ENCODE measurements around the gene ACOT7. TPM values are rescaled to one million over a fixed set of nuclear protein-coding genes. Genes with fewer than 3 reads are reported as not detected.

The ACOT7 gene
- total and polyA plus RNA-seq, 2 of the 13 experiments (the other 11 are each of a cell fraction or from before 2014, with no cell fraction given): 33.0 to 55.8 TPM

DNA sequence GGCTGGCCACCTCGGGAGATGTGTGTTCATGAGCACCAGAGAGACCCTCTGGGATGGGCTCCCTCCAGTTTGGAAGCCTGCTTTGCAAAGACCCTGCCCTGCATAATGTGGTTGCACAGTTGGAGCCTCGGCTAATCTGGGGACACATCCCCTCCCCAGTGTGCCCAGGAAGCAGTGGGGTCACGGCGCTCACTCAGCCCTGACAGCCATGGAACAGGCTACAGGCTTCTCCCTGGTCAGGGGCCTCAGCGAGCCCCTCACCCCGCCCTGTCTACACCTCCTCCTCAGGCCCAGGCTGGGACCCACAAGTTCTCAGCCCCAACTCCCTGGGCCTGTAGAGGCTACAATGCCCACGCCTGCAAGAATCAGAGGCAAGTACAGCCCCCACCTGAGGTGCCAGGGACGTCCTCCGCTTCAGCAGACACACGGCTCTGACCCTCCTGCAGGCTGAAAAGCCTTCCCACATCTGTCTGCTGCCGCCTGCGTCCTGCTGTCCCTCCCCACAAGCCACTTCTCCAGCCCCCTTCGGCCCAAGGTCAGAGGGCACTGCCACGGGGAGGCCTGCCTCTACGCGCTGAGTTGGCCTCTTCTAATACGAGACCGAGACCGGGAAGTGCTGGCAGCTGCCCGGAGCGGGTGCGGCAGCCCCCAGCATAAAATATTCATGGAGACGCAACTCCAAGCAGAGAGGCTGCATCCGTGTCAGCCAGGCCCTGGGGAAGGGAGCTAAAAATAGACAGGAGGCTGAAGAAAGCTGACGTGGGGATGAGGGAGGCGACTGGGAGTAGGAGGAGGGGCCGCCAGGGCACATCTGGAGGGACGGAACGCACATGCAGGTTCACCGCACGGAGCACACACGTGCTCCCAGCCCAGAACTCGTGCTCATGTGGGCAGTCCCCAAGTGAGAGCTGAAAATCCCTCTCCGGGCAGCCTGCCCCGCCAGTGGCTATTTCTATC is 117.5 kb downstream of the ACOT7 start:
- H3K79me2 ChIP-seq (ENCODE audit: insufficient read depth, low read length): no peaks in the 10 kb centered on the region
- intact Hi-C loops (cut with micrococcal nuclease; ENCODE audit: unreplicated experiment): no loop called here
- peaks cover 3 to 6% of the 10 kb centered on the region in 2 experiments; a peak in 2 of 5 replicates for H3K36me3 ChIP-seq (replicated peaks in 1 of 2; ENCODE audit: control insufficient read depth in 1 of 2, insufficient read depth in 2 of 2, low read length in 2 of 2)
- no peak overlapping the region for H3K4me3 ChIP-seq (replicated peaks in 1 of 3; ENCODE audit: insufficient read depth in 1 of 3, low read depth in 2 of 3, low read length in 3 of 3)
- H4K20me1 ChIP-seq (ENCODE audit: insufficient read depth, low read length): no peaks in the 10 kb centered on the region
- FAIRE-seq (no peak), ATAC-seq (no peak), DNase-seq (ENCODE audit: low spot score) (no peak)
- TF ChIP-seq ZFP36L2 (CRISPR knock-in tag; IDR thresholded peaks at IDR 0.05): no peak
- no peak for TF ChIP-seq RAD21 (CRISPR knock-in tag; IDR thresholded peaks at IDR 0.05)
- no peak for TF ChIP-seq KLF9 (CRISPR knock-in tag; IDR thresholded peaks at IDR 0.05; ENCODE audit: low read depth)
- no peak for TF ChIP-seq ZNF382 (CRISPR knock-in tag; IDR thresholded peaks at IDR 0.05; ENCODE audit: borderline replicate concordance)
- TF ChIP-seq, protein P1, sequence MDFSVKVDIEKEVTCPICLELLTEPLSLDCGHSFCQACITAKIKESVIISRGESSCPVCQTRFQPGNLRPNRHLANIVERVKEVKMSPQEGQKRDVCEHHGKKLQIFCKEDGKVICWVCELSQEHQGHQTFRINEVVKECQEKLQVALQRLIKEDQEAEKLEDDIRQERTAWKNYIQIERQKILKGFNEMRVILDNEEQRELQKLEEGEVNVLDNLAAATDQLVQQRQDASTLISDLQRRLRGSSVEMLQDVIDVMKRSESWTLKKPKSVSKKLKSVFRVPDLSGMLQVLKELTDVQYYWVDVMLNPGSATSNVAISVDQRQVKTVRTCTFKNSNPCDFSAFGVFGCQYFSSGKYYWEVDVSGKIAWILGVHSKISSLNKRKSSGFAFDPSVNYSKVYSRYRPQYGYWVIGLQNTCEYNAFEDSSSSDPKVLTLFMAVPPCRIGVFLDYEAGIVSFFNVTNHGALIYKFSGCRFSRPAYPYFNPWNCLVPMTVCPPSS (IDR thresholded peaks at IDR 0.05): no peak
- TF ChIP-seq, protein P2, sequence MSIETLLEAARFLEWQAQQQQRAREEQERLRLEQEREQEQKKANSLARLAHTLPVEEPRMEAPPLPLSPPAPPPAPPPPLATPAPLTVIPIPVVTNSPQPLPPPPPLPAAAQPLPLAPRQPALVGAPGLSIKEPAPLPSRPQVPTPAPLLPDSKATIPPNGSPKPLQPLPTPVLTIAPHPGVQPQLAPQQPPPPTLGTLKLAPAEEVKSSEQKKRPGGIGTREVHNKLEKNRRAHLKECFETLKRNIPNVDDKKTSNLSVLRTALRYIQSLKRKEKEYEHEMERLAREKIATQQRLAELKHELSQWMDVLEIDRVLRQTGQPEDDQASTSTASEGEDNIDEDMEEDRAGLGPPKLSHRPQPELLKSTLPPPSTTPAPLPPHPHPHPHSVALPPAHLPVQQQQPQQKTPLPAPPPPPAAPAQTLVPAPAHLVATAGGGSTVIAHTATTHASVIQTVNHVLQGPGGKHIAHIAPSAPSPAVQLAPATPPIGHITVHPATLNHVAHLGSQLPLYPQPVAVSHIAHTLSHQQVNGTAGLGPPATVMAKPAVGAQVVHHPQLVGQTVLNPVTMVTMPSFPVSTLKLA (IDR thresholded peaks at IDR 0.05): no peak
- no peak for TF ChIP-seq ZNF501 (CRISPR knock-in tag; IDR thresholded peaks at IDR 0.05)
- TF ChIP-seq ATM (IDR thresholded peaks at IDR 0.05; ENCODE audit: borderline replicate concordance): no peak
- no peak for TF ChIP-seq ZSCAN21 (CRISPR knock-in tag; IDR thresholded peaks at IDR 0.05; ENCODE audit: borderline replicate concordance)
- TF ChIP-seq TMF1 (CRISPR knock-in tag; IDR thresholded peaks at IDR 0.05; ENCODE audit: low read depth): no peak
- no peak for TF ChIP-seq PHF8 (CRISPR knock-in tag; IDR thresholded peaks at IDR 0.05)
- no peak for TF ChIP-seq ZNF205 (CRISPR knock-in tag; IDR thresholded peaks at IDR 0.05)
- TF ChIP-seq, protein P3, sequence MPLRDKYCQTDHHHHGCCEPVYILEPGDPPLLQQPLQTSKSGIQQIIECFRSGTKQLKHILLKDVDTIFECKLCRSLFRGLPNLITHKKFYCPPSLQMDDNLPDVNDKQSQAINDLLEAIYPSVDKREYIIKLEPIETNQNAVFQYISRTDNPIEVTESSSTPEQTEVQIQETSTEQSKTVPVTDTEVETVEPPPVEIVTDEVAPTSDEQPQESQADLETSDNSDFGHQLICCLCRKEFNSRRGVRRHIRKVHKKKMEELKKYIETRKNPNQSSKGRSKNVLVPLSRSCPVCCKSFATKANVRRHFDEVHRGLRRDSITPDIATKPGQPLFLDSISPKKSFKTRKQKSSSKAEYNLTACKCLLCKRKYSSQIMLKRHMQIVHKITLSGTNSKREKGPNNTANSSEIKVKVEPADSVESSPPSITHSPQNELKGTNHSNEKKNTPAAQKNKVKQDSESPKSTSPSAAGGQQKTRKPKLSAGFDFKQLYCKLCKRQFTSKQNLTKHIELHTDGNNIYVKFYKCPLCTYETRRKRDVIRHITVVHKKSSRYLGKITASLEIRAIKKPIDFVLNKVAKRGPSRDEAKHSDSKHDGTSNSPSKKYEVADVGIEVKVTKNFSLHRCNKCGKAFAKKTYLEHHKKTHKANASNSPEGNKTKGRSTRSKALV (CRISPR knock-in tag; IDR thresholded peaks at IDR 0.05): no peak
- TF ChIP-seq HMG20A (CRISPR knock-in tag; IDR thresholded peaks at IDR 0.05; ENCODE audit: borderline replicate concordance): no peak
- TF ChIP-seq ZNF776 (CRISPR knock-in tag; IDR thresholded peaks at IDR 0.05): no peak
- no peak for TF ChIP-seq NPAS2 (CRISPR knock-in tag; IDR thresholded peaks at IDR 0.05; ENCODE audit: borderline replicate concordance)
- TF ChIP-seq, protein P4, sequence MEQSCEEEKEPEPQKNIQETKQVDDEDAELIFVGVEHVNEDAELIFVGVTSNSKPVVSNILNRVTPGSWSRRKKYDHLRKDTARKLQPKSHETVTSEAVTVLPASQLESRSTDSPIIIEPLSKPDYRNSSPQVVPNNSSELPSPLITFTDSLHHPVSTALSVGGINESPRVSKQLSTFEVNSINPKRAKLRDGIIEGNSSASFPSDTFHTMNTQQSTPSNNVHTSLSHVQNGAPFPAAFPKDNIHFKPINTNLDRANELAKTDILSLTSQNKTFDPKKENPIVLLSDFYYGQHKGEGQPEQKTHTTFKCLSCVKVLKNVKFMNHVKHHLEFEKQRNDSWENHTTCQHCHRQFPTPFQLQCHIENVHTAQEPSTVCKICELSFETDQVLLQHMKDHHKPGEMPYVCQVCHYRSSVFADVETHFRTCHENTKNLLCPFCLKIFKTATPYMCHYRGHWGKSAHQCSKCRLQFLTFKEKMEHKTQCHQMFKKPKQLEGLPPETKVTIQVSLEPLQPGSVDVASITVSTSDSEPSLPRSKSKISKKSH (CRISPR knock-in tag; IDR thresholded peaks at IDR 0.05; ENCODE audit: borderline replicate concordance): no peak
- TF ChIP-seq REXO4 (CRISPR knock-in tag; IDR thresholded peaks at IDR 0.05; ENCODE audit: borderline replicate concordance): no peak
- no peak overlapping the region for H3K4me2 ChIP-seq (ENCODE audit: low read depth, low read length)
- WGBS (ENCODE audit: low lambda C conversion rate): 91% methylated on average over 25 of the region's 35 CpGs
- BruUV-seq (replicated peaks): no TSS peak
- no peak overlapping the region for H3K9ac ChIP-seq (ENCODE audit: insufficient read depth, low read depth, low read length)
- in situ Hi-C loops (cut with HindIII; ENCODE audit: extremely low pct_ligation_motif_present, low pct_unique_long_range_greater_than_20kb): no loop called here
- ChIA-PET POLR2A (no interaction called here), CTCF (ENCODE audit: low intra/inter-chr PET ratio, low total read pairs) (no interaction called here)
- H3K27ac ChIP-seq (ENCODE audit: extremely low read length, insufficient read depth, low read length): no peak overlapping the region
- peaks cover 9% of the 10 kb centered on the region for H3K4me1 ChIP-seq (ENCODE audit: insufficient read depth, low read length)
- H3K9me3 ChIP-seq (ENCODE audit: low read length): no peaks in the 10 kb centered on the region
- H2AFZ ChIP-seq (ENCODE audit: low read length): no peak overlapping the region
- no peaks in the 10 kb centered on the region for H3K27me3 ChIP-seq (ENCODE audit: control insufficient read depth in 1 of 2, insufficient read depth in 2 of 2, low read length in 2 of 2)

Measured in HepG2 (cell line).